HT1080 (cell line): ENCODE results near the gene PCYT2. TPM values are rescaled to one million over a fixed set of nuclear protein-coding genes. Genes with fewer than 3 reads are reported as not detected.

Experiments
- DNase-seq: peaks from one replicate; pipeline ENCODE4 v3.0.0-alpha.2; 2015; ENCODE audit warnings: low read depth
- total RNA-seq: library from RNA; depleted of rRNA; stranded (reverse); fragments of >200 nt; shearing (Covaris generic); gene quantifications from 2 replicates; pipeline ENCODE4 v1.2.3, GENCODE V29; 2014

PCYT2 gene
- total RNA-seq, 1 experiment from 2014 or later, result 34.8 TPM

DNA sequence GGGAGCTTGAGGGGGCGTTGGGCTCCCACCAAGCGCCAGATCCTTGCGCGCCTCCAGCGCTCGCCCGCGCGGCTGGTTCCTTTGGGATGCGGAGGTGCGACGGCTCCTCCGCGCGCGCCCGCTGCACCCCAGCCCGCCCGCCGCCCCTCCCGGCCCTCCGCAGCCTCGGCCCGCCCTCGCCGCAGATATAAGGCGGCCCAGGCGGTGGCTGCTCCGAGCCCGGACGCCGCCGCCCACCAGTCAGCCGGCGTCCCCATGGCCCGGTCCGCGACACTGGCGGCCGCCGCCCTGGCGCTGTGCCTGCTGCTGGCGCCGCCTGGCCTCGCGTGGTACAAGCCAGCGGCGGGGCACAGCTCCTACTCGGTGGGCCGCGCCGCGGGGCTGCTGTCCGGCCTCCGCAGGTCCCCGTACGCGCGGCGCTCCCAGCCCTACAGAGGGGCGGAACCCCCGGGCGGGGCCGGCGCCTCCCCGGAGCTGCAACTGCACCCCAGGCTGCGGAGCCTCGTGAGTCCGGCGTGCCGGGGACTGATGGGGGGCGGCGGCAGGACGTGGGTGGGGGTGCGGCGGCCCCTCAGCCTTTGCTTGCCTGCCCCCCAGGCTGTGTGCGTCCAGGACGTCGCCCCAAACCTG lies 9.1 kb downstream of the PCYT2 start, which contains the start of gene NPB:
Gene NPB, plus strand, starts transcription at position 216 of the 630 bp plus-strand sequence. Its CDS starts 40 bp downstream, at position 256.
- DNase-seq, result no peak

DNA sequence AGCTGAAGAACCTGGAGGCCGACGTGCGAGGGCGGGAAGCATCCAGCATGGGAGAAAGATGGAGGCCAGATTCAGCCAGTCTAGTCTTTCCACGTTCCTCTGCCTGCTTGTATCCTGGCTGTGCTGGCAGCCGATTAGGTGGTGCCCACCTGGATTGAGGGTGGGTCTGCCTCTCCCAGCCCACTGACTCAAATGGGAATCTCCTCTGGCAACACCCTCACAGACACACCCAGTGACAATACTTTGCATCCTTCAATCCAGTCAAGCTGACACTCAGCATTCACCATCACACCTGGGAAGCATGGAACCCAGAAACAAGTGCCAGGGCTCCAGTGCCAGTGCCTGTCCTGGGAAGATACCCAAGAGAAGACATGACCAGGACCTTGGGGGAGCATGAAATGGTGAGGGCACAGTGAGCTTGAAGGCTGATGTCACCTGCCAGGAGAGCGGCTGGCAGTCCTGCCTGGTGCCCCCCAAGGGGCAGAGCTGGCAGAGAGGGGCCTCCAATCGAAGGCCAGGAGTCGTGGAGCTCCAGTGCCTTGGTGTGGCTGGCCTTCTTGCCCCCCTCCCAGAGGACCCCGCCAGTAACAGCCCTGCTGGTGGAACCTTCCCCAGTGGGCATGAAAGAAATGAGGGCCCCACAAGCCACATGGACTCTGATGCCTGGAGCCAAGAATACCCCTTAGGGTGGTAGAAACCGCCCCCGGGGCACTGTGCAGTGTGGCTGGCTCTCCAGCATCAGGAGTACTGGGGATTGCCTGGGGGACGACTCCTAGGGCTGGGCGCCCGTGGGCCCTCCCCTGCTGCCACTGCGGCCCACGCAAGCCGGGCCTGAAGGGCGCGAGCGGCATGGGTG lies 9.8 kb downstream of the PCYT2 start:
- DNase-seq, result no peak

DNA sequence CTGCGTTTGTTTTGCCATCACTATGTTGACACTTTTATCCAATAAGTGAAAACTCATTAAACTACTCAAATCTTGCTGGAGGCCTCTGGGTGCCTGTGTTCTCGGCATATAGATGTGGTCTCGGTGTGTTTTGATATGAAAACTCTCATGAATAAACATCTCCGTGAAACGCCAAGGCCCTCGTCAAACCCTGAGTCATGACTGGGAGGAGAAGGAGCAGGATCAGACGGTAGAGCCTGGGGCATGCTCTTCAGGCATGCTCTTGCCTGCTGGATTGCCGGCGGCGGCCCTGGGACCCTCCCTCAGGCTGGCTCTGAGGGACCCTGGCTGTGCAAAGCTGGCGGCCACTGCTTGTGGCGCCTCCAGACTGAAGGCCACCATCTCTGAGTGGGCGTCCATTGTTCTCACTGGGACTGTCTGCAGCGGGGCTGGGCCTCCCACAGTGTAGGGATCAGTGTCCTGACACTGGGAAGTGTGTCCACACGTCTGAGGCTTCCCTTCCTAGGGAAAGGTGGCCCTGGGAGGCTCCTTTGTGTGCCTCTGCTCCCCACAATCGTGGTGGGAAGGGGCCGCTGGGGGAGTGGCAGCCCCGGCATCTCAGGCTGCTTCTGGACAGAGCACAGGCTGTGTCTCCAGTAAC lies 10.9 kb downstream of the PCYT2 start:
- no peak for DNase-seq

DNA sequence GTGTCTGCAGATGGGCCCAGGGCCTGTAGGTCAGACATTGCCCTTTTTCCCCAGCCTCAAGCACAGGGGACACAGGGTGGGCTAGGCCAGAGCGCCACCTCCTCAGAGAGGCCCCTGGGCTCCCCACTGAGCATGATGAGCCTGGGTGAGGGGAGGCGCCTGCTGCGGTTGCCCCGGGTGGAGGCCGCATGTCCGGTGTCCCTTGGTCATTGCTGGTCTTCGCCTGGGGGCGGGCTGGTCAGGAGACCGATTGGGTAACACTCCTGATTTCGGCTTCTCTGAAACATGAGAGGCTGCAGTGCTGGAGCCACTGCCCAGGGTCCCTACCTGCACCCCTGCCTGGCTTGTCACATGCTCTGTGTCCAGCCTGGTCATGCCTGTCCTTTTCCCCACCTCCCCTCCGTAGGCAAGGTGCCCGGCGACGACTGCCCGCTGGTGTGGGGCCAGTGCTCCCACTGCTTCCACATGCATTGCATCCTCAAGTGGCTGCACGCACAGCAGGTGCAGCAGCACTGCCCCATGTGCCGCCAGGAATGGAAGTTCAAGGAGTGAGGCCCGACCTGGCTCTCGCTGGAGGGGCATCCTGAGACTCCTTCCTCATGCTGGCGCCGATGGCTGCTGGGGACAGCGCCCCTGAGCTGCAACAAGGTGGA lies 11.6 kb downstream of the PCYT2 start:
- no peak for DNase-seq

DNA sequence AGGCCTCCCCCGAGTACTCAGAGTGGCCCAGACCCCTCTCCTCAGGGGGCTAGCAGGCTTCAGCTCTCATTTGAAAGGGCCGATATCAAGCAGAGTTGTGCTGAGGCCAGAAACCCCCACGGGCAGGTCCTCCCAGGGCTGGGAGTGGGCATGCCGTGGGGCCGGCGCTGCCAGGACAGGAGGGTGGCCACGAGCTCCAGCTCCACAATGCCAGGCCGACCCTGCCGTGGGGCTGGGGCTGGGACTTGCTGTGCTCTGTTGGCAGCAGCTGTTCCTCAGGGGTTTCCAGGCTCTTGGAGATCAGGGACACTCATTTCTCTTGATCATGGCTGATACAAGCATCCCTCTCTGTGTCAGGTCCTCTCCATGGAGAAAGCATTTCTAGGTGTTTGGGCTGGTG lies 12.3 kb downstream of the PCYT2 start:
- DNase-seq, result no peak

DNA sequence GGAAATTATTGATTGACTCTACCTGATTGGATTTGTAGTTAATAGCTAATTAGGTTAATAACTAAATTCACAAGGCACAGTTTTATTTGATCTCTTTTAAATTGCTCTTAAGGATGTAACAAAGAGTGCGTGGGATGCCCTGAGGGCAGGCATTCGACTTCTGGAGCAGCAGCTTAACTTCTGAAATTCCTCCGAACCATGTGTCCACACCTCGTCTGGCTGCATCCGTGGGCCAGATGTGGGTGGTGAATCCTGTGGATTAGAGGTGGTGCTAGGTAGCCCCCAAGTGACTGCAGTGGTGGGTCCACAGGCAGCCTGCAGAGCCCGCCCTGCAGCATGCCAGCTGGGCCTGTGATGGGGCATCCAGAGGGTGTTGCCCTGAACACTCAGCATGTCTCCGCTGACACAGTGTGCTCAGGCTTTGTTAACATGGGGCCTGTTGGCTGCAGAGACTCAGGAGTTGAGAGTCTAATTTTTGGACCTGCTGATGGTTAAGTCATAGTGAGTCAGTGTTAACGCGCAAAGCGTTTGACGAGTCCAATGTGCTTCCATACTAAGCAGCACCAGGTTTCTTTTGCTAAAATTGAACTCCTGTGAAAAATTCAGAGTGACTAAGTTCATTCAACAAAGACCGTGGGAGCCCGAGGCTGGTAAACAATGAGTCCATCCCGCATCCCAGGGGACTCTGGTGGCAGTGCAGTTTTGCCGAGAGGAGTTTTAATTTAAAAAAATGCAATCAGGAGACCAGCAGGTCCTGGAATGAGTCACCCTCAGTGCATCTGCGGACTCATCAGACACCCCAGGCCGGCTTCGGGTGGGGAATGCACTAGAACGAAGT lies 13.0 kb downstream of the PCYT2 start:
- peak; percentile 97 for DNase-seq

DNA sequence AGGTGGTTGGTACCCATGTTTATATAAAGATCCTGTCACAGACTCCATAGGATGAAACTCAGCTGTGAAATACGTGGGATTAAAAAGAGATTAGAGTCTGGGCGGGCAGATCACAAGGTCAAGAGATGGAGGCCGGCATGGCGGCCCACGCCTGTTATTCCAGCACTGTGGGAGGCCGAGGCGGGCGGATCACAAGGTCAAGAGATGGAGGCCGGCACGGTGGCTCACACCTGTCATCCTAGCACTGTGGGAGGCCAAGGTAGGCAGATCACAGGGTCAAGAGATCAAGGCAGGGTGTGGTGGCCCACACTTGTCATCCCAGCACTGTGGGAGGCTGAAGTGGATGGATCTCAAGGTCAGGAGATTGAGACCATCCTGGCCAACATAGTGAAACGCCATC lies 15.8 kb downstream of the PCYT2 start:
- no peak for DNase-seq

DNA sequence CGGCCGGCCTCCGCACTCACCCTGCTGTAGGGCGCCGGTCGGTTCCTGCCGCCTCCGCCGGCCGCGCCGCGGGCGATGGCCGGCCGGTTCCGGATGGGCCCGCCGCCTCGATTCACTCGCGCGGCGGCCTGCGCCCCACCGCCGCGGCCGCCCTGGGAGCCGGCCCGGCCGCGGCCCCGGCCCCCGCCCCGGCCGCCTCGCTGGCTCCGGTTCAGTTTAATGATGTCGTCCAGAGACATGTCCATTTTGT lies 20.0 kb downstream of the PCYT2 start:
- DNase-seq, result no peak

DNA sequence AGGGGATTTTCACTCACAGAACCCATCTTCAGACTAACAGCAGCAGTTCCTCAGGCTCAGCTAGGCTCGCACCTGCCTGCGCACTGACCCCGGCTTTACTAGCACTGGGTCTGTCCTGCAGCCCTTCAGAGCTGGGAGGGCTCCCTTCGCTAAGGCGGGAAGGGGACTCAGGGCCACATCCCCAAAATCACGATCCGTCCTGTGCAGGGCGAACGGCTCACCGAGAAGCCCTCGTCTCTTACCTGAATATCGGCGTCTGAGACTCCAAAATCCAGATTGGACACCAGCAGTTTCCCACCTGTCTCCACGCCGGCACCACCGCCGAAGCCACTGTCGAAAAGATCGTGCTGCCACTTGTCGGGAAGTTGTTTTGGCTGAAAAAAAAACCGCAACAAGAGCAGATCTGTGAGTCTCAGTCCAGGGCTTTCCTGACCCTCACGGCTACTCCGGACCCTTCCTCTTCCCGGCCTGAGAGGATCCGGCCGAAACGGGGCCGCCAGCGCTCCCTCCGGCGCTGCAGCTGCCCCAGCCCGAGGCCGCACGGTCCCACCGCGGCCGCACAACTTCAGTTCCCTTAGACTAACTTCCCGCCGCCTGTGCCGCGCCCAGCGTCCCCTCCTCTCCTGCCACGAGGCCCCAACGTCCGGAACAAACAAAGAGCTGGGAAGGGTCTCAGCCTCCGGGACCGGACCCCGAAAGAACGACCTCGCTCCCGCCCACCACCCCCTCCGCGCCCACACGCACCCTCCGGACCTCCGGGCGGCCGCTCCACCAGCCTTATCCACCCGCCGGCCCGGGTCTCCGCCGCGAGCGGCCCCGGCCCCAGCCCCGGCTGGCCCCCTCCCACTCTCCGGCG lies 20.5 kb downstream of the PCYT2 start:
- DNase-seq, result no peak

DNA sequence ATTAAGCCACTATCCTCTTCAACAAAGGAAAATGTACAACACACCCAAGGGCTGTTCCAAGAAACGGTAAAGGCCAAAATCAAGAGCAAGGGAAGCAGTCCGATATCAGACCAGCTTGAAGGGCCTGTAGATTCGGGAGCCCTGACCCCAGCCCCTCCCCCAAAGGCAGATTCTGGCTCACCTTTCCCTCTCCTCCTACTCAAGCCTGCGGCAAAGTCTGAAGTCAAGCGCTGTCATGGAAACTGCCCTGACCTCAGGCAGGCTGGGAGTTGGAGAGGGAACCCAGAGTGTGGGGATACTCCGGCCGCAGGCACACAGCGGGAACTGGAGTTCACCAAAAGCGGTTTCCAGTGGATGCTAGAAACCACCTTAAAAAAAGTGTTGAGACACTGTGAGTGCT lies 21.6 kb downstream of the PCYT2 start:
- no peak for DNase-seq

DNA sequence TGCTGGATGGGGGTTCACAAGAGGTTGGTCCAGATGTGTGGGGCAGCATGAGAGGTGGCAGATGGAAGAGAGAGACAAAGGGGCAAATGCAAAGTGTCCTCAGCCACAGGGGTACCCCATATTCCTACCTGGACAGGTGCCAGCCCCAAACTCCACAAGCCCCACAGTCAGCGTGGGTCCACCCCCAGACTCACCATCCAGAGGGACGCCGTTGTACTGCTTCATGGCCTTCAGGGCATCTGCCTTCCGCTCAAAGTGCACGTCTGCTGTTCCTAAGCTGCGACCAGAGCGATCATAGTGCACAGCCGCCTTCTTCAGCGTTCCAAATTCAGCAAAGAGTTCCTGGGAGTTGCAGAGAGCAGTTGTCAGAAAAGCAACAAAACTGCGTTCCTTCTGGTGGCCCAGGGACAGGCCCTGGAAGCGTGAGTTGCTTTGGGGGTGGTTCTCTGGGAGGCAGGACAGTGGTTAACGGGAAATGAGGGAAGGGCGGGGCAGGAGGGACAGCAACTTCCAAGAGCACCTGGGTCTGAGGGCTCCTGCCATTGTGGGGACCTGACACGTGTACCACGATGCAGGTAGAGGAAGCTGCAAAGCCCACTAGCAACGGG lies 22.1 kb downstream of the PCYT2 start:
- no peak for DNase-seq

DNA sequence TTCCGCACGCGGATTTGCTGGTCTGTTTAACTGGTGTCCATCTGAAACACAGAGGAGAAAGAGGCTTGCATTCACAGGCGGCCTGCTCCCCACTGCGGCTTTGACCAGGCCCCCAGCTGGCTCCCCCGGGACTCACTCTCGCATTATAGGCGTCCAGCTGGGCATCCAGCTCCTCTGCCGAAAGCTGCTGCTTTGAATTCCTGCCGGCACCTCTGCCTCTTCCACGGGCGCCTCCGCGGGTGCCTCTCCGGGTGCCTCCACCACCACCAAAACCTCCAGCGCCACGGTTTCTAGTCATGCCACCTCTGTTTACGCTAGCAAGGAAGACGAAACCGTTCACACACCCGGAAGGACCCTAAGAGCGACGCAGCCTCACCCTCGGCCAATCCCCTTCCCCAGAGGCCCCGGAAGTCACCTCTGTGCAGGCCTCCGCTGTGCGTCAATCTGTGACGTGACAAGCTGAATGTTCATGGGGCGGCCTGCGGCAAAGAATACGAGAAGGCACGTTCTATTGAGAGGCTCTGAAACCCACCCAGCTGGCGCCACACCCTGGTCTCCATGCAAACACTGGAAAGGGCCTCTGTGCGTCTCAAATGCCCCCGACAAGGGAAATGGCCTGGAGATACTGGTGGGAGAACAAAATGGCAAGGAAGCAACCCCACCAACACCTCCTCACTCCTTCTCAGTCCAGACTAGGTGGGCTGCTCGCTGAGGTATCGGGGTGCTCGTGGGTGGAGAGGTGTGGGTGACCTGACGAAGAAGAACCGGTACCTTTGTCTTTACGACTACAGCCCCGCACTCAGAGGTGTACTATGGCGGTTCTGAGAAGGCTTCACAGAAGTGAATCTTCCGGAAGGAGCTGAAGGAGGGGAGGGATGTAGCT lies 22.9 kb downstream of the PCYT2 start:
- DNase-seq, result no peak

DNA sequence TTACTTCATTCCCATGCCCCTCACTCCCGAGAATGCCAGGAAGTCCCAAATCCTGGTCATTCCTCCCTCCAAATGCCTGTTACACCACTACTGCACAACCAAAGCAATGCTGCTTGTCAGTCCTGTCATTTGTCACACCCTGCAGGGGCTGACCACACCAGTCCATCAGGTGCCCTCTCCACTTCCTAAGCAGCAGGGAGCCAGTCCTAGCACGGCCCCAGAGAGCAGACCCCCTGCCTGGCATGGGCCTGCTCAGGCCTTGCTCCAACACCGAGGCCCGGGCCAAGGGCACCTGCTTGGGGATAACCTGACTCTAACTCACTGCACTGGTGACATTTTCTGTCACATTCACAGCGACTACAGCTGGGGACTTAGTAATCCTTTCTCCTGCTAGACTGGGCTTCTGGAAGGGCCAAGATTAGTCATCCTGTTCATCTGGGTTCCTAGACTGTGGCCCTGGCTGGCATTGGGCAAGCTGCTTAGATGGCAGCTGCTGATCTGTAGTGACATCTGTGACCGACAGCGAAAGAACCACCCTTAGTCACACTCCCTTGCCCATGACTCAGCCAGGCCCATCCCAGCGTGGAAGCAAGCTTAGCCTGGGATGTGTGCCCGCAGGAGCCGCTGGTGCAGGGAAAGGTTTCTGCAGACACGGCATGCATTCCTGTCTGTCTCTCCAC lies 25.2 kb downstream of the PCYT2 start:
- peak; percentile 88 for DNase-seq

DNA sequence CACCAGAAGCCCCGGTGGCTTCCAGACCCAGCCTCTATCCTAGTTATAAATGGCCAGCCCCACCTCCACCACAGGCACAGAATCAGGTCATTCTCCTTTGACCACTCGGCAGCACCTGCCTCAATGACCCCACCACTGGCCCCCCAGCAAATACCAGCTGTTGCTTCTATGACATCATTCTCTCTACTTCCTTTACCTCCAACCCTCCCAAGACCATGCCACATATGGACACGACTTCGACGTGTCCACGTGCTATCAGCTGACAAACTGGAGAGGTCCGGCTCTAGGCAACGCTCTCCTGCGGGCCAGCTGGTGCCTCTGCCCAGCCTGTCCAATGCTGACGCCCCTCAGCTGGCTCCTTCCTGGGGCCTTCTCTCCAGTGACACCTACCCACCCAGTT lies 25.7 kb downstream of the PCYT2 start:
- no peak for DNase-seq

DNA sequence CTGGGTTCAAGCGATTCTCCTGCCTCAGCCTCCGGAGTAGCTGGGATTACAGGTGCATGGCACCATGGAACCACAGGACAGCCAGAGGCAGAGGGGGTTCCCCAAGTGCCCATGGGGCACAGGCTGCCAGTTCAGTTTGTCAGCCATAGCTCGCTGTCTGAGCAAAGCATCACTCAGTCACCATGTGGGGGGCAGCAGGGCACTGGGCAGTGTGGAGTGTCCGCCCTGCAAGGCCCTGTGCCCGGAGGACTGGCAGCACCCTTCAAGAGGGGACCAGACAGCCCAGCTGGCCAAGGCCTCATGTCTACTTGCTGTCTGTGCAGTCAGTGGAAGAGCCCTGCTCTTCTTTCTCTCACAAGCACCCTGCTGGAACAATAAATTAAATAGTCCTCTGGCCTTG lies 26.2 kb downstream of the PCYT2 start:
- DNase-seq, result no peak

DNA sequence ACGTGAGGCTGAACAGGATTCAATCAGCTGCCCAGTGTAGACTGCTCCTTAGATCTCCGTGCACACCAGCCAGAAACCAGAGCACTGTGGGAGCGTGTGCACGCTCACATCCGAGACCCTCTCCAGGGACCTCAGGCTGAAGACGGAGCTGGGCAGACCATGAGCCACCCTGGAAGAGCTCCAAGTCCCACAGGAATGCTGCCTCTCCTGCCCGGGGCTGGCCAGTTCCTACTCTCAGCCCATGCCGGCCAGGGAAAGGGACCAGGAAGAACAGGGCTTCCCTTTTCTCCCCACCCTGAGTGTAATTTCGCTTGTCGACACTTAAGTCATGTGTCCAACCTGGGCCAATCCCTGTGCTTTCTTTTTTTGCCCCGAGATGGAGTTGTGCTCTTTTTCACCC lies 26.7 kb downstream of the PCYT2 start:
- DNase-seq, result no peak

DNA sequence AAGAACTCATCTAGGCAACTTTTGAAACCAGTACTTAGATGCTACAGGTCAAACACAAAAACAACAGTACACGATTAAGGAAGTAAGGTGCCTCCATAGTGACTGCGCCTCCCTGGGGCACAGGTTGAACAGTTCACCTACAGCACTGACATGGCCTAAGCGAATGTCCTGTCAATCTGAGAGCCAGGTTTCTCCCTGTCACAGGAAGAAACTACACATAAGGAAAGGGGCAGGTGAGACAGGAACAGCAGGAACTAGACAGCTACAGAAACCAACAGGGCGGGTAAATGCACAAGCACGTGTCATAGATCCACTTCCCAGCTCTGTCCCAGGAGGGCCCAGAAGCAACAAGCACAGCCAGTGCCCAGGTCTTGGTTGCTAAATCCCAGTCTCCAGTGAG lies 32.1 kb downstream of the PCYT2 start:
- DNase-seq, result no peak

DNA sequence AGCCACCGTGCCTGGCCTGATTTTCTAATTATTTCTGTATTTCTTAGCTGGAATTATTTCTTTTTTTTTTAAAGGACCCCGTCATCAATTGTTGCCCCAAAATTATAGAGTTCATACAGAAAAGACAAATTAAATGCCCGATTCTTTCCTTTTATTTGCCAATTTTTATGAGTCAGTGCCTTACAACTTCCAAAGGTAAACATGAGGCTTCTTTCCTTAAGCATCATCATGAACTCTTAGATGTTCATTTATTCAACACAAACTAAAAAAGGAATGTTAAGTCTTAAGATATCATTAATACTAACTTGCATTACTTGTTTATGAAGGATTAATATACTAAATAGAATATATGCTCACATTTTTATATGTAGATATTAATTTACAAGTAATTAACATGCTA lies 32.9 kb downstream of the PCYT2 start:
- DNase-seq, result no peak
